Coronary artery (tissue), 2 donors: ENCODE data around the gene STK39.
"Not testable (repeated sequence)": the region's sequence is repeated elsewhere in the genome, so short reads cannot be mapped to it uniquely, and the experiment has no call there.

Experiments used
- DNase-seq: peaks from one replicate; pipeline ENCODE4 v3.0.0-alpha.2; 2017; ENCODE audit warnings: low spot score
- H3K27ac ChIP-seq, 2 donors: fragments of 200-600 bp; sonication (generic); one replicate each; pipeline ENCODE4 v1.5.1; 2016 to 2019
- H3K4me3 ChIP-seq: fragments of 200-600 bp; sonication (generic); 2 replicates; pipeline ENCODE4 v1.5.1; 2016; ENCODE audit warnings: mild to moderate bottlenecking, moderate library complexity
- TF ChIP-seq, protein P1 (sequence below): fragments of 200-600 bp; sonication (generic); IDR thresholded peaks from one replicate; pipeline ENCODE4 v1.5.1; 2019; ENCODE audit warnings: antibody characterized with exemption

Gene STK39

DNA sequence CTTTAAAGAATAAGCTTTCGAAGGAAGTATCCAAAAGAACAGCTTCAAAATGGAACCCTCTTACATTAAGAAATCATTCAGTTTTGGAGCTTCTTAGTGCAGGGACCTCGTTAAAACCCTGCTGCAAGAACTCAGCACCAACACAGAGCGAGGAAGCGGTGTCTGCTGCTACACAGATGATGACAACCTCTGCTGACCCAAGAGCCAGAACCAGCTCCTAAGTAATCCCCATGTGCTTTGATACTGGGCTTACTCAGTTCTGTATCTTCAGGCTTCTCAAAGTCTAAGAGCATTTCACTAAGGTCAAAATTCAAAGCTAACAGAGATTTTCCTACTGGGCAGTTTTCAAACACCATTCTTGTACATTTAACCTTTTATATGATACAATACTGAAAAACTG lies 194.6 kb downstream of the STK39 start:
- no peak overlapping the region for H3K4me3 ChIP-seq
- TF ChIP-seq, protein P1, sequence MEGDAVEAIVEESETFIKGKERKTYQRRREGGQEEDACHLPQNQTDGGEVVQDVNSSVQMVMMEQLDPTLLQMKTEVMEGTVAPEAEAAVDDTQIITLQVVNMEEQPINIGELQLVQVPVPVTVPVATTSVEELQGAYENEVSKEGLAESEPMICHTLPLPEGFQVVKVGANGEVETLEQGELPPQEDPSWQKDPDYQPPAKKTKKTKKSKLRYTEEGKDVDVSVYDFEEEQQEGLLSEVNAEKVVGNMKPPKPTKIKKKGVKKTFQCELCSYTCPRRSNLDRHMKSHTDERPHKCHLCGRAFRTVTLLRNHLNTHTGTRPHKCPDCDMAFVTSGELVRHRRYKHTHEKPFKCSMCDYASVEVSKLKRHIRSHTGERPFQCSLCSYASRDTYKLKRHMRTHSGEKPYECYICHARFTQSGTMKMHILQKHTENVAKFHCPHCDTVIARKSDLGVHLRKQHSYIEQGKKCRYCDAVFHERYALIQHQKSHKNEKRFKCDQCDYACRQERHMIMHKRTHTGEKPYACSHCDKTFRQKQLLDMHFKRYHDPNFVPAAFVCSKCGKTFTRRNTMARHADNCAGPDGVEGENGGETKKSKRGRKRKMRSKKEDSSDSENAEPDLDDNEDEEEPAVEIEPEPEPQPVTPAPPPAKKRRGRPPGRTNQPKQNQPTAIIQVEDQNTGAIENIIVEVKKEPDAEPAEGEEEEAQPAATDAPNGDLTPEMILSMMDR: no peak
- no peak overlapping the region for H3K27ac ChIP-seq
- DNase-seq: no peak

DNA sequence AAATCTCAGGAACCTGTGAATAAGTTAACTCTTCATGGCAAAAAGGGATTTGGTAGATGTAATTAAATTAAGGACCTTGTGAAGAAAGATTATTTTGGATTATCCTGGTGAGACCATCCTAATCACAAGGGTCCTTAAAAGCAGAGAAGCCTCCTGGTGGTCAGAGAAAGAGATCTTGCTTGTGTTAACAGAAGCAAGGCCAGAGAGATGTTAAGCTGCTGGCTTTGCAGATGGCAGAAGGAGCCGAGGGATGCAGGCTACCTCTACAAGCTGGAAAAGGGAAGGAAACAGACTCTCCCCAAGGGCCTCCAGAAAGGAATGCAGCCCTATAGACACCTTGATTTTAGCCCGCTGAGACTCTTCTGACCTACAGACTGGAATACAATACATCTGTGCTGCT lies 197.0 kb downstream of the STK39 start:
- TF ChIP-seq, protein P1: no peak
- no peak overlapping the region for H3K27ac ChIP-seq
- no peak for DNase-seq
- H3K4me3 ChIP-seq: no peak overlapping the region

DNA sequence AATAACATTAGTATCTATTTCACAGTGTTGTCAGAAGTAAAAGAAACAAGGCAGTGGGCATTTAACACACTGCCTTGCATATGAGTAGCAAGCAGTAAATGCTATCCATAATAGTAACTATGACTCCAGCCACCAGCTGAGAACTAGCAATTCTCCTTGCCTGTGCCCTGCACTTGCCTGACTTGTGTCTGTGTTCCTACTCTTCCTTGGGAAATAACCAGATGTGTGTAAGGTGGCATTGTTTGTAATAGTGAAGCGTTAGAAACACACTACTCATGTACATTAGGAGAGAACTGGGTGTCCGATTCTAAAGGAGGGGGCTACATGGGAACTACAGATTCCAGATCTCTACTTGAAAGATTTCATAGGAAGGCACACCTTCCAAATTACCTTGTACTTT lies 197.8 kb downstream of the STK39 start:
- no peak for DNase-seq
- Histone ChIP-seq H3K27ac (no peak overlapping the region), H3K4me3 (no peak overlapping the region)
- TF ChIP-seq, protein P1: no peak

DNA sequence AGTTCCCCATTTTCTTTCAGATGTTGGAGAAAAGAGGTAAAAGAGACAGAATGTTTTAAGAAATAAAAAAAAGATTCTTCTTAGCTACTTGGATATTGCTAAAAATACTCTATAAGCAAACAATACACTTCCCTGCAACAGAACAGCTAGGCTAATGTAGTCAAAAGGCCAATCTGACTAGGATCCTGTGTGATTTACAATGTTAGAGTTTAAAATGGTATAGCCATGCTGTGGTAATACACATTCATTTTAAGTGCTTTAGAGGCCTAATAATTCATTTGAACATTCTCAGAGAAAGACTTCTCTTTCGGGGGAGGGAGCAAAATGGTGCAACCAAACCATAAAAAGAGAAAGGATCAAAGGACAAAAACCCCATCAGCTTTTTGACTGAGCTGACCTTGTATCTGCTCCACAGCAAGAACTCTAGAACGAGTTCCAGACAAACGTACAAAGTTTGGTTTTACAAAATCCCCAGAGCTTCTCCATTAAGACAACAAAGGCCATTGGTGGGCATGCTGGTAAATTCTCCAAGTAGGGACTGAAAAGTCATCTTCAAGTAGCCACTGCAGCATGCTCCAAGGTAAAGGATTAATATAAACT lies 200.2 kb downstream of the STK39 start:
- Histone ChIP-seq H3K4me3 (no peak overlapping the region), H3K27ac (no peak overlapping the region)
- TF ChIP-seq, protein P1: no peak
- no peak for DNase-seq

DNA sequence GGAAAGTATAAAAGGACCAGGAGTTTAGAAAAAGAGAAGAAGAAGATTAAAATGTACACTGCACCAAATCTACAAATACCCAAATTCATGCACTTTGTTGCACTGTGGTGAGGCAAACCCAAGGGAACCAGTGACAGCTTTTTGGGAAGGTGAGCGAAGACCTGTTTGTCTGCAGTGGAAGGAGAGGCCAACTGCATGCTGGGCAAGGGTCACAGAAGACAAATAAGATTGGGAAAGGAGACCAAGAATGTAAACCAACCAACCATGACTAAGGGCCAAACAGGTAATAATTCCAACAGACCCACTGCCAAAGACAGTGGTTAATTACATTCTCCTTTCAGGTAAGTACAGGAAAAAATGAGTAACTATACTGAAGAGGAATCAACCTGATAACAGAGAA lies 202.8 kb downstream of the STK39 start:
- Histone ChIP-seq H3K27ac (no peak overlapping the region), H3K4me3 (no peak overlapping the region)
- TF ChIP-seq, protein P1: no peak
- DNase-seq: no peak

DNA sequence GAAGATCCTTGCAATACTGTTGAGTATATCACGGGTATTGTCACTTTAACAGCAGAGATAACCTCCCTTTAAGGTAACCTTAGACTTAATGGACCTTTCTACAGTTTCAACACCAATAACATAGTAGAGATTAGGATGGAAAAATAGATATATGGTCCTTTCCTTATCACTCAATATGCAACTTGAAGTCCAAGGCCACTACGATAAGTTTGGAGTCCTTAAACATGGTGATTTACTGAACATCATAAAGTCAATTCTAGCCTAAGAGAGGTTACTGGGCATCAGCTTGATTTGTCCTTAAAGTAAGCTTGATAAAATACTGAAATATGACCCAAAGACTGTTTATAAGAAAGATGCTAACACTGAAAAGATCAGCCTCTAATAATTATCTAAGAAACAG lies 203.2 kb downstream of the STK39 start:
- DNase-seq: no peak
- no peak overlapping the region for H3K4me3 ChIP-seq
- TF ChIP-seq, protein P1: no peak
- H3K27ac ChIP-seq: no peak overlapping the region

DNA sequence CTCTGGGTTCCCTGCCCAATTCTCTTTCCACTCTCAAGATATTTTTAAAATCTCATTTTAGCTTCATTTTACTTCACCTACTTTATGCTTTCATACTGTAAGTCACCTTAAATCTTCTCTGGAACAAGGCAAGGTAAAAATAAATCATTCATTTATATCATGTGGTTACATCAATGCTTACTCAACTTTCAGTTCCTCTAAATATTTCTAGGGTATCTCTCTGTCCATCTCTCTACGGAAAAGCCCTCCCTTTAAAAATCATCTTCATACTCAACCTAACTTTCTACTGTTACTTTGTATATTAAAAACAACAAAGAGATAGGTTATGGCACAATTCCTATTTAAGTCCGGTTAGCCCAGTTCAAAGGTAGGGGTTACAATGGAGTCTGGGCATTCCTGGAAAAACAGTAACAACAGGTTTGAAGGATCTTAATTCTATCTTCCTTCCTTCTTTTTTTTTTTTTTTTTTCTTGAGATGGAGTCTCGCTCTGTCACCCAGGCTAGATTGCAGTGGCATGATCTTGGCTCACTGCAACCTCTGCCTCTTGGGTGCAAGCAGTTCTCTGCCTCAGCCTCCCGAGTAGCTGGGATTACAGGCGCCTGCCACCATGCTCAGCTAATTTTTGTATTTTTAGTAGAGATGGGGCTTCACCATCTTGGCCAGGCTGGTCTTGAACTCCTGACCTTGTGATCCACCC lies 205.1 kb downstream of the STK39 start:
- not testable (repeated sequence) for H3K4me3 ChIP-seq, DNase-seq, H3K27ac ChIP-seq
